B cell (primary cell): Measurements from ENCODE around the gene ZBTB40. TPM values are rescaled to one million over a fixed set of nuclear protein-coding genes. Genes with fewer than 3 reads are reported as not detected.

Experiments used
- ATAC-seq: fragments of 200-7000 bp; cut with Tn5 transposase; one replicate; pipeline ENCODE4 v1.10.0; 2021; ENCODE audit warnings: low read depth, mild to moderate bottlenecking, moderate number of reproducible peaks, moderate library complexity
- CTCF ChIA-PET: fragments of 350-600 bp; sonication (Branson Sonifier 250); formaldehyde crosslinking; loops from one replicate; lab custom pipeline; 2021; ENCODE audit warnings: antibody characterized with exemption, inconsistent platforms; lab: Charles Lee
- POLR2A ChIA-PET: fragments of 350-600 bp; sonication (Branson Sonifier 250); formaldehyde crosslinking; loops from one replicate; lab custom pipeline; 2021; ENCODE audit warnings: antibody characterized with exemption; lab: Charles Lee
- DNase-seq: peaks from one replicate; pipeline ENCODE4 v3.0.0; 2013
- H2AFZ ChIP-seq: 2 replicates; pipeline ENCODE4 v1.6.1; 2012; ENCODE audit warnings: mild to moderate bottlenecking, low read depth, low read length; ENCODE audit not compliant: insufficient read depth, poor library complexity, severe bottlenecking
- H3K27ac ChIP-seq, 2 donors: 1 replicate in 1 of 2; 2 replicates in 1 of 2; pipeline ENCODE4 v1.5.1; 2012 to 2013; ENCODE audit warnings: low read length in 2 of 2, mild to moderate bottlenecking in 2 of 2, moderate library complexity in 1 of 2
- H3K27me3 ChIP-seq, 4 experiments: fragments of 200-600 bp in 1 of 4; sonication (generic) in 1 of 4; replicated peaks in 1 of 4; 1 replicate in 2 of 4; 2 replicates in 2 of 4; pipeline versions ENCODE4 v1.6.1 to v1.7.0; 2013 to 2016; ENCODE audit warnings: low read length in 3 of 4, mild to moderate bottlenecking in 2 of 4, mixed read lengths in 1 of 4, moderate library complexity in 1 of 4; ENCODE audit not compliant: insufficient read depth in 4 of 4, control insufficient read depth in 3 of 4; ENCODE audit errors: control extremely low read depth in 1 of 4
- H3K36me3 ChIP-seq, 2 experiments: replicated peaks in 1 of 2; 1 replicate in 1 of 2; 2 replicates in 1 of 2; pipeline versions ENCODE4 v1.6.1 to v1.7.1; 2013; ENCODE audit warnings: low read length in 1 of 2; ENCODE audit not compliant: insufficient read depth in 2 of 2, control insufficient read depth in 1 of 2; ENCODE audit errors: control extremely low read depth in 1 of 2, extremely low read depth in 1 of 2
- H3K4me1 ChIP-seq, 2 donors: fragments of 200-600 bp in 1 of 2; sonication (generic) in 1 of 2; 1 replicate in 1 of 2; 2 replicates in 1 of 2; pipeline versions ENCODE4 v1.5.1 to v1.6.1; 2013 to 2017; ENCODE audit warnings: low read length in 2 of 2; ENCODE audit not compliant: control insufficient read depth in 2 of 2, insufficient read depth in 2 of 2
- H3K4me2 ChIP-seq: replicated peaks from 2 replicates; pipeline ENCODE3; 2012; ENCODE audit warnings: mild to moderate bottlenecking, low read depth, low read length; ENCODE audit not compliant: poor library complexity, severe bottlenecking
- H3K4me3 ChIP-seq, 5 experiments: fragments of 200-600 bp in 1 of 5; sonication (generic) in 1 of 5; 1 replicate in 3 of 5; 2 replicates in 2 of 5; pipeline versions ENCODE4 v1.5.1 to v1.7.0; 2011 to 2016; ENCODE audit warnings: low read length in 4 of 5, mild to moderate bottlenecking in 4 of 5, low read depth in 2 of 5, control low read depth in 1 of 5, moderate library complexity in 1 of 5; ENCODE audit not compliant: insufficient read depth in 1 of 5; ENCODE audit errors: control extremely low read depth in 1 of 5, extremely low read depth in 1 of 5
- H3K79me2 ChIP-seq: fragments of 200-600 bp; sonication (generic); one replicate; pipeline ENCODE4 v1.6.0; 2016; ENCODE audit warnings: low read length; ENCODE audit not compliant: control insufficient read depth, insufficient read depth
- H3K9ac ChIP-seq: fragments of 200-600 bp; sonication (generic); 2 replicates; pipeline ENCODE4 v1.6.1; 2017; ENCODE audit warnings: mild to moderate bottlenecking, low read length, moderate library complexity
- H3K9me3 ChIP-seq, 3 donors: one replicate each; pipeline versions ENCODE4 v1.6.1 to v1.7.1; 2013; ENCODE audit warnings: low read length in 2 of 3; ENCODE audit not compliant: control insufficient read depth in 2 of 3, insufficient read depth in 1 of 3; ENCODE audit errors: control extremely low read depth in 1 of 3
- H4K20me1 ChIP-seq: 2 replicates; pipeline ENCODE4 v1.6.0; 2012; ENCODE audit warnings: mild to moderate bottlenecking, low read length; ENCODE audit not compliant: insufficient read depth, control insufficient read depth, poor library complexity, severe bottlenecking
- H3K27ac Mint-ChIP-seq: one replicate; pipeline ENCODE4 v1.8.0; 2021; ENCODE audit warnings: mixed read lengths
- H3K27me3 Mint-ChIP-seq: one replicate; pipeline ENCODE4 v1.8.0; 2021; ENCODE audit warnings: mixed read lengths
- H3K4me1 Mint-ChIP-seq: one replicate; pipeline ENCODE4 v1.8.0; 2021; ENCODE audit warnings: mixed read lengths
- H3K4me3 Mint-ChIP-seq: one replicate; pipeline ENCODE4 v1.8.0; 2021; ENCODE audit warnings: mixed read lengths
- H3K9me3 Mint-ChIP-seq: one replicate; pipeline ENCODE4 v1.8.0; 2022; ENCODE audit warnings: mixed read lengths; ENCODE audit not compliant: insufficient read depth
- EZH2 ChIP-seq: IDR thresholded peaks from 2 replicates; pipeline ENCODE4 v1.6.1; 2012; ENCODE audit warnings: borderline replicate concordance, low read depth, mild to moderate bottlenecking, moderate library complexity, low read length; ENCODE audit not compliant: insufficient read depth, poor library complexity, severe bottlenecking
- WGBS: methylation state at CpG from one replicate; pipeline ENCODE4 v1.1.5; 2013; ENCODE audit warnings: missing lambda C conversion rate; ENCODE audit not compliant: insufficient coverage; 5-methylcytosine and 5-hydroxymethylcytosine counted together
- intact Hi-C: fragments of 100-400 bp; cut with micrococcal nuclease; formaldehyde crosslinking; loops from one replicate; pipeline ENCODE4 v1.10.0; 2022
- polyA plus RNA-seq: library from polyadenylated mRNA; depleted of rRNA; stranded (reverse); fragments of >200 nt; gene quantifications from 2 replicates; pipeline ENCODE4 v1.2.3, GENCODE V29; 2012
- total RNA-seq, 2 donors: library from RNA; stranded (reverse); fragments of 120-200 nt in 1 of 2; gene quantifications; 1 replicate in 1 of 2; 2 replicates in 1 of 2; pipeline versions ENCODE4 v1.2.3 to v1.2.4, GENCODE V29; 2013 to 2022
- TF ChIP-seq, protein P1 (sequence below): fragments of 200-600 bp; IDR thresholded peaks from one replicate; pipeline ENCODE4 v1.8.0; 2022; ENCODE audit warnings: antibody characterized with exemption, mild to moderate bottlenecking

The ZBTB40 gene
- total and polyA plus RNA-seq, 2 donors (not counting 1 experiment from before 2014, with no cell fraction given), result 30.9 to 51.9 TPM

DNA sequence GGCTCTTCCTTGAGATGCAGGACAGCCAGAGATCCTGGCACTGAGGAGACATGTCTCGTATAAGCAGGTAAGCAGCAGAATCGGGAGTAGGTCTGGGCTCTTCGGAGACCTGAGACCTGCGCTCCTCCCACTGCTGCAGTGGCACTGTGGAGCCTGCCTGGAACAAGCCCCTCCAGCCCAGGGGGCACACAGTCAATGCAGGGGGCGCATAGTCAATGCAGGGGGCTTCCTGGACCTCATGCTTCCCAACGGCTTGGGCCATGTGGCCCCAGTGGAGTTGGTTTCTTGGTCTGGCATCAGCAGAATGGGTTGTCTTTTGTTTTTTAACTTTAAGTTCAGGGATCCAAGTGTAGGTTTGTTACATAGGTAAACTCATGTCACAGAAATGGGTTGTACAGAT, 83.7 kb downstream of the ZBTB40 start:
- CTCF ChIA-PET, result no interaction called here

DNA sequence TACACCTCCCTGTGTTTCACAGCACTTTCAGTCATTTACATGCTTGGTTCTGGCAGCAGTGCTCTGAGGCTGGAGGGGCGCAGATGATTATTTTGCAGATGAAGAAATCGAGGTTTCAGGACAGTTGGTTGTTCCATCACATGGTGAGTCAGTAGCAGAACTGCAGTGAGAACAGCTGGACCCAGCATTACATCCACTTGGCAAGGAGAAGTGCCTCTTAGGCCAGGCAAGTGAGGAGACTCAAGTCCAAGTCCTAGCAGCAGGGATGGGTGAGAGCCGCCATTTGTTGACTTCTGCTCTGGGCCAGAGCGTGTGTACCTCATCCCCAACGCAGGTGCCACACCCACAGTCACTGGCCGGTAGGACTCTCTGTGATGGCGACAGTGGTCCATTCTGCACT, 84.9 kb downstream of the ZBTB40 start:
- no peaks in the 10 kb centered on the region for H3K9me3 ChIP-seq
- Mint-ChIP-seq H3K4me1 (peaks cover 11% of the 10 kb centered on the region), H3K27ac (no peak overlapping the region), H3K27me3 (no peaks in the 10 kb centered on the region), H3K4me3 (no peak overlapping the region), H3K9me3 (no peaks in the 10 kb centered on the region)
- no peaks in the 10 kb centered on the region for H3K27me3 ChIP-seq
- H3K4me1 ChIP-seq, result no peaks in the 10 kb centered on the region
- no peak overlapping the region for H2AFZ ChIP-seq
- POLR2A ChIA-PET, result no interaction called here
- TF ChIP-seq, protein P1, sequence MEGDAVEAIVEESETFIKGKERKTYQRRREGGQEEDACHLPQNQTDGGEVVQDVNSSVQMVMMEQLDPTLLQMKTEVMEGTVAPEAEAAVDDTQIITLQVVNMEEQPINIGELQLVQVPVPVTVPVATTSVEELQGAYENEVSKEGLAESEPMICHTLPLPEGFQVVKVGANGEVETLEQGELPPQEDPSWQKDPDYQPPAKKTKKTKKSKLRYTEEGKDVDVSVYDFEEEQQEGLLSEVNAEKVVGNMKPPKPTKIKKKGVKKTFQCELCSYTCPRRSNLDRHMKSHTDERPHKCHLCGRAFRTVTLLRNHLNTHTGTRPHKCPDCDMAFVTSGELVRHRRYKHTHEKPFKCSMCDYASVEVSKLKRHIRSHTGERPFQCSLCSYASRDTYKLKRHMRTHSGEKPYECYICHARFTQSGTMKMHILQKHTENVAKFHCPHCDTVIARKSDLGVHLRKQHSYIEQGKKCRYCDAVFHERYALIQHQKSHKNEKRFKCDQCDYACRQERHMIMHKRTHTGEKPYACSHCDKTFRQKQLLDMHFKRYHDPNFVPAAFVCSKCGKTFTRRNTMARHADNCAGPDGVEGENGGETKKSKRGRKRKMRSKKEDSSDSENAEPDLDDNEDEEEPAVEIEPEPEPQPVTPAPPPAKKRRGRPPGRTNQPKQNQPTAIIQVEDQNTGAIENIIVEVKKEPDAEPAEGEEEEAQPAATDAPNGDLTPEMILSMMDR, result no peak
- no peak for TF ChIP-seq EZH2
- H3K4me2 ChIP-seq, result no peak overlapping the region
- no peak for ATAC-seq
- no peaks in the 10 kb centered on the region for H4K20me1 ChIP-seq
- H3K79me2 ChIP-seq, result no peaks in the 10 kb centered on the region
- no peak overlapping the region for H3K9ac ChIP-seq
- no peak overlapping the region for H3K27ac ChIP-seq
- intact Hi-C loops, result no loop called here
- peaks cover 0 to 5% of the 10 kb centered on the region in 2 experiments for H3K36me3 ChIP-seq
- no peak overlapping the region for H3K4me3 ChIP-seq
- DNase-seq, result no peak
- WGBS, result 94% methylated on average over 6 of the region's 7 CpGs
- CTCF ChIA-PET, result no interaction called here

More for the DNA sequence above, 83.7 kb downstream of the ZBTB40 start:
- H2AFZ ChIP-seq, result no peak overlapping the region
- H3K9me3 ChIP-seq, result no peaks in the 10 kb centered on the region
- Mint-ChIP-seq H3K27ac (no peak overlapping the region), H3K4me1 (peaks cover 11% of the 10 kb centered on the region), H3K9me3 (no peaks in the 10 kb centered on the region), H3K27me3 (no peaks in the 10 kb centered on the region), H3K4me3 (no peak overlapping the region)
- H3K4me2 ChIP-seq, result no peak overlapping the region
- intact Hi-C loops, result no loop called here
- no peak overlapping the region for H3K4me3 ChIP-seq
- DNase-seq (no peak), ATAC-seq (no peak)
- H4K20me1 ChIP-seq, result no peaks in the 10 kb centered on the region
- H3K27ac ChIP-seq, result no peak overlapping the region
- no peaks in the 10 kb centered on the region for H3K27me3 ChIP-seq
- POLR2A ChIA-PET, result no interaction called here
- H3K36me3 ChIP-seq, result peaks cover 0 to 9% of the 10 kb centered on the region in 2 experiments
- TF ChIP-seq, protein P1, result no peak
- no peak for TF ChIP-seq EZH2
- no peaks in the 10 kb centered on the region for H3K4me1 ChIP-seq
- H3K79me2 ChIP-seq, result no peaks in the 10 kb centered on the region
- H3K9ac ChIP-seq, result no peak overlapping the region
- 94% methylated on average over 6 of the region's 6 CpGs for WGBS
